GM23338 (cell line): Measurements from ENCODE around the gene SGK1.

Experiments used
- CREB1 ChIP-seq: fragments of 250-450 bp; sonication (Bioruptor Pico); IDR thresholded peaks from 2 replicates; pipeline ENCODE4 v1.5.0; 2020; ENCODE audit warnings: low read depth, mild to moderate bottlenecking, moderate library complexity
- ETS1 ChIP-seq: IDR thresholded peaks from 2 replicates; pipeline ENCODE4 v1.6.1; 2016; ENCODE audit warnings: antibody characterized with exemption
- EZH2 ChIP-seq: fragments of 200-600 bp; sonication (generic); IDR thresholded peaks from one replicate; pipeline ENCODE4 v1.8.0; 2017; ENCODE audit warnings: antibody characterized with exemption, mild to moderate bottlenecking, low read depth; ENCODE audit not compliant: unreplicated experiment
- EZH2phosphoT487 ChIP-seq: fragments of 200-600 bp; sonication (generic); IDR thresholded peaks from one replicate; pipeline ENCODE4 v1.8.1; 2018; ENCODE audit warnings: antibody characterized with exemption; ENCODE audit not compliant: unreplicated experiment
- JUNB ChIP-seq: IDR thresholded peaks from one replicate; pipeline ENCODE4 v1.6.1; 2016; ENCODE audit warnings: antibody characterized with exemption; ENCODE audit not compliant: unreplicated experiment
- POLR2AphosphoS5 ChIP-seq: IDR thresholded peaks from 2 replicates; pipeline ENCODE4 v1.6.1; 2016; ENCODE audit warnings: antibody characterized with exemption, low read depth
- REST ChIP-seq: IDR thresholded peaks from one replicate; pipeline ENCODE4 v1.6.1; 2018; ENCODE audit warnings: antibody characterized with exemption; ENCODE audit not compliant: unreplicated experiment
- STAT1 ChIP-seq: IDR thresholded peaks from one replicate; pipeline ENCODE4 v1.6.1; 2016; ENCODE audit warnings: antibody characterized with exemption; ENCODE audit not compliant: unreplicated experiment
- ZNF114 ChIP-seq: fragments of 250-450 bp; sonication (Bioruptor Pico); IDR thresholded peaks from 2 replicates; pipeline ENCODE4 v1.5.0; 2020; ENCODE audit warnings: mild to moderate bottlenecking, moderate library complexity
- ZNF331 ChIP-seq: fragments of 250-450 bp; sonication (Bioruptor Pico); IDR thresholded peaks from 2 replicates; pipeline ENCODE4 v1.5.0; 2020; ENCODE audit warnings: low read depth, mild to moderate bottlenecking, moderate library complexity
- TF ChIP-seq, protein P1 (sequence below), 2 experiments: fragments of 200-600 bp in 1 of 2; sonication (generic) in 1 of 2; conservative IDR thresholded peaks; 2 replicates each; pipeline versions ENCODE4 v1.5.1 to v1.6.1; 2016 to 2017; ENCODE audit warnings: antibody characterized with exemption in 2 of 2, low read depth in 2 of 2, mild to moderate bottlenecking in 2 of 2, moderate library complexity in 1 of 2

DNA sequence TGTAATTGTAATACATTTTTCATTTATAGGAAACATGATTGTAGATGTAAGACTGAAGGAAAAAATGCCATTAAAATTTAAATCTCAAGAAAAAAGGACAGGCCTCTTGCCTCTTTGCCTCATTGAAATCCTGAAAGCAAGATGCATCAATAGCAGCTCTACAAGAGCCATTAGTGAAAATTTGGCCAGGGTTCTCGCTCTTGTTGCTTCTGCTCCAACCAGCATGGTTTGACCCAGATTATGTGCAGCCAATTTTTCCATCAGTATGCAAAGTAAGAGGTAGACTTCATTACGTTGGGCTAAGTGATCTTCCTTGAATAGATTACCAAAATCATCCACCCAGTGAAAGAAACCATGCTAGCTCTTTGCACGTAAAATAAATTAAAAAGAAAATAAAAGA is 106.6 kb downstream of the SGK1 start:
- TF ChIP-seq, protein P1, sequence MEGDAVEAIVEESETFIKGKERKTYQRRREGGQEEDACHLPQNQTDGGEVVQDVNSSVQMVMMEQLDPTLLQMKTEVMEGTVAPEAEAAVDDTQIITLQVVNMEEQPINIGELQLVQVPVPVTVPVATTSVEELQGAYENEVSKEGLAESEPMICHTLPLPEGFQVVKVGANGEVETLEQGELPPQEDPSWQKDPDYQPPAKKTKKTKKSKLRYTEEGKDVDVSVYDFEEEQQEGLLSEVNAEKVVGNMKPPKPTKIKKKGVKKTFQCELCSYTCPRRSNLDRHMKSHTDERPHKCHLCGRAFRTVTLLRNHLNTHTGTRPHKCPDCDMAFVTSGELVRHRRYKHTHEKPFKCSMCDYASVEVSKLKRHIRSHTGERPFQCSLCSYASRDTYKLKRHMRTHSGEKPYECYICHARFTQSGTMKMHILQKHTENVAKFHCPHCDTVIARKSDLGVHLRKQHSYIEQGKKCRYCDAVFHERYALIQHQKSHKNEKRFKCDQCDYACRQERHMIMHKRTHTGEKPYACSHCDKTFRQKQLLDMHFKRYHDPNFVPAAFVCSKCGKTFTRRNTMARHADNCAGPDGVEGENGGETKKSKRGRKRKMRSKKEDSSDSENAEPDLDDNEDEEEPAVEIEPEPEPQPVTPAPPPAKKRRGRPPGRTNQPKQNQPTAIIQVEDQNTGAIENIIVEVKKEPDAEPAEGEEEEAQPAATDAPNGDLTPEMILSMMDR (conservative IDR thresholded peaks at IDR 0.05; ENCODE audit: low read depth in 2 of 2): no peak
- TF ChIP-seq EZH2: no peak
- no peak for TF ChIP-seq POLR2AphosphoS5
- TF ChIP-seq STAT1: no peak
- TF ChIP-seq ZNF331 (CRISPR knock-in tag): no peak
- no peak for TF ChIP-seq EZH2phosphoT487
- no peak for TF ChIP-seq JUNB
- no peak for TF ChIP-seq ETS1
- TF ChIP-seq REST: no peak
- TF ChIP-seq CREB1: no peak
- no peak for TF ChIP-seq ZNF114 (CRISPR knock-in tag)
